Mucosa of descending colon (tissue), 3 donors: ENCODE results near the gene CLDN7. TPM values are rescaled to one million over a fixed set of nuclear protein-coding genes. Genes with fewer than 3 reads are reported as not detected.

Experiments
- ATAC-seq: fragments of 200-7000 bp; cut with Tn5 transposase; one replicate; pipeline ENCODE4 v1.9.1; 2020; ENCODE audit warnings: mild to moderate bottlenecking, moderate library complexity
- DNase-seq, 3 donors: peaks; one replicate each; pipeline ENCODE4 v3.0.0-alpha.2; 2020
- H3K36me3 ChIP-seq: fragments of 200-600 bp; one replicate; pipeline ENCODE4 v1.8.0; 2021; ENCODE audit warnings: low read depth, mild to moderate bottlenecking
- H3K4me1 ChIP-seq: fragments of 200-600 bp; one replicate; pipeline ENCODE4 v1.8.0; 2021; ENCODE audit warnings: low read depth, mild to moderate bottlenecking
- H3K4me3 ChIP-seq: fragments of 200-600 bp; one replicate; pipeline ENCODE4 v1.8.0; 2021; ENCODE audit warnings: mild to moderate bottlenecking
- H3K9me3 ChIP-seq: fragments of 200-600 bp; one replicate; pipeline ENCODE4 v1.8.0; 2021; ENCODE audit warnings: mild to moderate bottlenecking
- intact Hi-C, 2 donors: fragments of 100-400 bp; cut with DNase I in 1 of 2; cut with micrococcal nuclease in 1 of 2; formaldehyde crosslinking; loops; one replicate each; pipeline versions ENCODE4 v1.11.0 to v1.11.1; 2022; cut with DNase I, micrococcal nuclease
- total RNA-seq, 3 donors: library from RNA; stranded (reverse); fragmentation: NEBNext Ultra II Directional in 2 of 3; extraction: Animal tissue kit (Norgen Biotek cat#: 25700) in 2 of 3; gene quantifications; one replicate each; pipeline versions ENCODE4 v1.2.1 to v1.2.4, GENCODE V29; 2021 to 2023
- TF ChIP-seq, protein P1 (sequence below): fragments of 200-600 bp; IDR thresholded peaks from one replicate; pipeline ENCODE4 v1.8.0; 2022; ENCODE audit warnings: antibody characterized with exemption, mild to moderate bottlenecking
- donor health status: DM: no; HTN: no; CAD: no; lungs with moderate emphysema.
- donor health status: DM: no; HTN: no; CAD: no.
- donor health status: DM: no; HTN: yes; CAD: no.

The CLDN7 gene
- total RNA-seq, 3 donors from 2014 or later = 586 to 1,244 (median 934) TPM

GRCh38 chr17:7295230-7296180 lies 33.2 kb upstream of the CLDN7 start:
- intact Hi-C loops = no loop called here
- DNase-seq = peak in 2 of 3 donors; percentile 52 to 56
- ATAC-seq = peak; percentile 25
- Histone ChIP-seq H3K36me3 (no peaks in the 10 kb centered on the region), H3K4me3 (no peak overlapping the region), H3K9me3 (no peaks in the 10 kb centered on the region), H3K4me1 (peaks cover 23% of the 10 kb centered on the region)
- TF ChIP-seq, protein P1, sequence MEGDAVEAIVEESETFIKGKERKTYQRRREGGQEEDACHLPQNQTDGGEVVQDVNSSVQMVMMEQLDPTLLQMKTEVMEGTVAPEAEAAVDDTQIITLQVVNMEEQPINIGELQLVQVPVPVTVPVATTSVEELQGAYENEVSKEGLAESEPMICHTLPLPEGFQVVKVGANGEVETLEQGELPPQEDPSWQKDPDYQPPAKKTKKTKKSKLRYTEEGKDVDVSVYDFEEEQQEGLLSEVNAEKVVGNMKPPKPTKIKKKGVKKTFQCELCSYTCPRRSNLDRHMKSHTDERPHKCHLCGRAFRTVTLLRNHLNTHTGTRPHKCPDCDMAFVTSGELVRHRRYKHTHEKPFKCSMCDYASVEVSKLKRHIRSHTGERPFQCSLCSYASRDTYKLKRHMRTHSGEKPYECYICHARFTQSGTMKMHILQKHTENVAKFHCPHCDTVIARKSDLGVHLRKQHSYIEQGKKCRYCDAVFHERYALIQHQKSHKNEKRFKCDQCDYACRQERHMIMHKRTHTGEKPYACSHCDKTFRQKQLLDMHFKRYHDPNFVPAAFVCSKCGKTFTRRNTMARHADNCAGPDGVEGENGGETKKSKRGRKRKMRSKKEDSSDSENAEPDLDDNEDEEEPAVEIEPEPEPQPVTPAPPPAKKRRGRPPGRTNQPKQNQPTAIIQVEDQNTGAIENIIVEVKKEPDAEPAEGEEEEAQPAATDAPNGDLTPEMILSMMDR = no peak

DNA sequence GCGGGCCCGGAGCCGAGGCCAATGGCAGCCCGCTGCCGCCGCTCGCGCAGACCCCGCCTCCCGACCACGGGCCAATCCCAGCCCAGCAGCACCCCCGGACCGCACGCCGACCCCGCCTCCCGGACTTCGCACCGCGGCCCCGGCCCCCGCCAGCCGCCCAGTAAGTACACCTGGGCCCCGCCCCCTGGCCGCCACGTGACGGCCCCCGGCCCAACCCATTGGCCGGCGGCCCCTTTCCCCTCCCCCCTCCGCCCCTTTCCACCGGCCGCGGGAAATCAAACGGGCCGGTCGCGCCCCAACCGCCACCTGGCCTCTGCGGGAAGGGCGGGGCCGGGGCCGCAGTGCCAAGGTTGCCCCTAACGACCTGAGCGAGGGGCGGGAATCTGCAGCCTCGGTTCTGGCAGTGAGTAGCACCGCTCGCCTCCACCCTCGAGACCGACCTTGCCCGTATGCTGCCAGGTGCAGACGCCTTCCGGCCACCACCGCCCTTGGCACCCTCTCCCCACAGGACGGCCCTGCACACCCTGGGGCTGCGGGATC lies 32.4 kb upstream of the CLDN7 start, which contains the start of gene YBX2:
Gene YBX2 (minus strand): TSS at position 26 of the 540 bp plus-strand sequence. CDS start 139 bp downstream, outside the sequence.
- intact Hi-C loops = no loop called here
- H3K4me1 ChIP-seq = peaks cover 23% of the 10 kb centered on the region
- DNase-seq (peak; percentile 95 to 97 (median 95)), ATAC-seq (peak; percentile 87)
- H3K36me3 ChIP-seq = no peaks in the 10 kb centered on the region
- H3K4me3 ChIP-seq = no peak within 1 kb of the TSS
- H3K9me3 ChIP-seq = no peaks in the 10 kb centered on the region
- TF ChIP-seq, protein P1 = no peak

- no peaks in the 10 kb centered on the region for H3K36me3 ChIP-seq
- ATAC-seq (peak; percentile 67), DNase-seq (peak; percentile 93 to 97 (median 94))
- peaks cover 23% of the 10 kb centered on the region for H3K4me1 ChIP-seq
- no peaks in the 10 kb centered on the region for H3K9me3 ChIP-seq
- intact Hi-C loops = no loop called here
- TF ChIP-seq, protein P1 = no peak
- no peak overlapping the region for H3K4me3 ChIP-seq
Measured at GRCh38 chr17:7293816-7294613, 31.7 kb upstream of the CLDN7 start.

GRCh38 chr17:7293159-7293558 lies 30.9 kb upstream of the CLDN7 start:
- no peaks in the 10 kb centered on the region for H3K36me3 ChIP-seq
- H3K4me1 ChIP-seq = peaks cover 23% of the 10 kb centered on the region
- no peak overlapping the region for H3K4me3 ChIP-seq
- TF ChIP-seq, protein P1 = no peak
- intact Hi-C loops = no loop called here
- ATAC-seq (no peak), DNase-seq (peak in 2 of 3 donors; percentile 52 to 55)
- H3K9me3 ChIP-seq = no peaks in the 10 kb centered on the region

DNA sequence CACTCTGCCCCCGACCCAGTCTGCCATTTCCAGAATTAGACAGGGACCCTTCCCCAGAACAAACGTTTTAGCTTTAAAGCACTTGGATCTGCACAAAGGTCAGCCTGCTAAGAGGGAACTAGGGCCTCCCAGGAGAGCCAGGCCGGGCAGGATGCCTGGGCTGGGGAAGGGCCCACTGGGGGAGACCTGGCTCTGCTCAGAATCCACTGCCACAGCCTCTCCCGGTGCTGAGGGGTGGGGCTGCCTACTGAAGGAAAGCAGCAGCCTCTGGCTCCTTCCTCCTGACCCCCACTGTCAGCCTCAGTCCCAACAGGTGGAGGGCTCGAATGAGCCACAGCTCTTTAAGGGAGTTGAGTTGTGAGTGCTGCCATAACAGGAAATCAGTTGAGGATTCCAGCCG lies 30.5 kb upstream of the CLDN7 start:
- intact Hi-C loops = no loop called here
- ATAC-seq (no peak), DNase-seq (peak in 1 of 3 donors; percentile 41)
- Histone ChIP-seq H3K9me3 (no peaks in the 10 kb centered on the region), H3K4me3 (no peak overlapping the region), H3K4me1 (peaks cover 23% of the 10 kb centered on the region), H3K36me3 (no peaks in the 10 kb centered on the region)
- TF ChIP-seq, protein P1 = no peak
